ENCODE results near the gene SACM1L. TPM values are rescaled to one million over a fixed set of nuclear protein-coding genes. Genes with fewer than 3 reads are reported as not detected.
"Not testable (repeated sequence)": the region's sequence is repeated elsewhere in the genome, so short reads cannot be mapped to it uniquely, and the experiment has no call there.

The SACM1L gene
- total RNA-seq, 1 donor from 2014 or later, result 34.5 TPM

GRCh38 chr3:45749880-45750279 lies 60.7 kb downstream of the SACM1L start:
- H3K4me3 Mint-ChIP-seq (ENCODE audit: unreplicated experiment), result no peak overlapping the region
- no peaks in the 10 kb centered on the region for H3K9me3 Mint-ChIP-seq (ENCODE audit: low read depth)
- TF ChIP-seq, protein P1, sequence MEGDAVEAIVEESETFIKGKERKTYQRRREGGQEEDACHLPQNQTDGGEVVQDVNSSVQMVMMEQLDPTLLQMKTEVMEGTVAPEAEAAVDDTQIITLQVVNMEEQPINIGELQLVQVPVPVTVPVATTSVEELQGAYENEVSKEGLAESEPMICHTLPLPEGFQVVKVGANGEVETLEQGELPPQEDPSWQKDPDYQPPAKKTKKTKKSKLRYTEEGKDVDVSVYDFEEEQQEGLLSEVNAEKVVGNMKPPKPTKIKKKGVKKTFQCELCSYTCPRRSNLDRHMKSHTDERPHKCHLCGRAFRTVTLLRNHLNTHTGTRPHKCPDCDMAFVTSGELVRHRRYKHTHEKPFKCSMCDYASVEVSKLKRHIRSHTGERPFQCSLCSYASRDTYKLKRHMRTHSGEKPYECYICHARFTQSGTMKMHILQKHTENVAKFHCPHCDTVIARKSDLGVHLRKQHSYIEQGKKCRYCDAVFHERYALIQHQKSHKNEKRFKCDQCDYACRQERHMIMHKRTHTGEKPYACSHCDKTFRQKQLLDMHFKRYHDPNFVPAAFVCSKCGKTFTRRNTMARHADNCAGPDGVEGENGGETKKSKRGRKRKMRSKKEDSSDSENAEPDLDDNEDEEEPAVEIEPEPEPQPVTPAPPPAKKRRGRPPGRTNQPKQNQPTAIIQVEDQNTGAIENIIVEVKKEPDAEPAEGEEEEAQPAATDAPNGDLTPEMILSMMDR (IDR thresholded peaks at IDR 0.05), result no peak
- peaks cover 18% of the 10 kb centered on the region for H3K36me3 Mint-ChIP-seq (ENCODE audit: low read depth)
- DNase-seq (ENCODE audit: low spot score), result no peak
- H3K27me3 Mint-ChIP-seq (ENCODE audit: low read depth), result no peaks in the 10 kb centered on the region
- no peak overlapping the region for H3K27ac Mint-ChIP-seq (ENCODE audit: unreplicated experiment)
- H3K4me1 Mint-ChIP-seq (ENCODE audit: low read depth), result no peaks in the 10 kb centered on the region

GRCh38 chr3:45751537-45752242 lies 62.5 kb downstream of the SACM1L start:
- TF ChIP-seq, protein P1 (IDR thresholded peaks at IDR 0.05), result no peak
- Mint-ChIP-seq H3K36me3 (ENCODE audit: low read depth) (peaks cover 13% of the 10 kb centered on the region), H3K27me3 (ENCODE audit: low read depth) (no peaks in the 10 kb centered on the region), H3K4me3 (ENCODE audit: unreplicated experiment) (no peak overlapping the region), H3K27ac (ENCODE audit: unreplicated experiment) (no peak overlapping the region), H3K4me1 (ENCODE audit: low read depth) (no peaks in the 10 kb centered on the region), H3K9me3 (ENCODE audit: low read depth) (no peaks in the 10 kb centered on the region)
- DNase-seq (ENCODE audit: low spot score), result no peak

GRCh38 chr3:45753095-45753494 lies 63.9 kb downstream of the SACM1L start:
- H3K27me3 Mint-ChIP-seq (ENCODE audit: low read depth), result no peaks in the 10 kb centered on the region
- no peak overlapping the region for H3K27ac Mint-ChIP-seq (ENCODE audit: unreplicated experiment)
- no peaks in the 10 kb centered on the region for H3K4me1 Mint-ChIP-seq (ENCODE audit: low read depth)
- TF ChIP-seq, protein P1 (IDR thresholded peaks at IDR 0.05), result no peak
- no peak for DNase-seq (ENCODE audit: low spot score)
- H3K36me3 Mint-ChIP-seq (ENCODE audit: low read depth), result peaks cover 11% of the 10 kb centered on the region
- no peak overlapping the region for H3K4me3 Mint-ChIP-seq (ENCODE audit: unreplicated experiment)
- H3K9me3 Mint-ChIP-seq (ENCODE audit: low read depth), result no peaks in the 10 kb centered on the region

- no peak for DNase-seq (ENCODE audit: low spot score)
- H3K36me3 Mint-ChIP-seq (ENCODE audit: low read depth), result peaks cover 10% of the 10 kb centered on the region
- no peaks in the 10 kb centered on the region for H3K27me3 Mint-ChIP-seq (ENCODE audit: low read depth)
- no peak overlapping the region for H3K27ac Mint-ChIP-seq (ENCODE audit: unreplicated experiment)
- no peak overlapping the region for H3K4me3 Mint-ChIP-seq (ENCODE audit: unreplicated experiment)
- H3K4me1 Mint-ChIP-seq (ENCODE audit: low read depth), result no peaks in the 10 kb centered on the region
- TF ChIP-seq, protein P1 (IDR thresholded peaks at IDR 0.05), result no peak
- H3K9me3 Mint-ChIP-seq (ENCODE audit: low read depth), result no peaks in the 10 kb centered on the region
Measured at GRCh38 chr3:45754461-45754860, 65.3 kb downstream of the SACM1L start.

GRCh38 chr3:45756055-45756454 lies 66.9 kb downstream of the SACM1L start:
- TF ChIP-seq, protein P1 (IDR thresholded peaks at IDR 0.05), result no peak
- DNase-seq (ENCODE audit: low spot score), result no peak
- Mint-ChIP-seq H3K4me3 (ENCODE audit: unreplicated experiment) (no peak overlapping the region), H3K27ac (ENCODE audit: unreplicated experiment) (no peak overlapping the region), H3K27me3 (ENCODE audit: low read depth) (no peaks in the 10 kb centered on the region), H3K9me3 (ENCODE audit: low read depth) (no peaks in the 10 kb centered on the region), H3K36me3 (ENCODE audit: low read depth) (peaks cover 10% of the 10 kb centered on the region), H3K4me1 (ENCODE audit: low read depth) (no peaks in the 10 kb centered on the region)

DNA sequence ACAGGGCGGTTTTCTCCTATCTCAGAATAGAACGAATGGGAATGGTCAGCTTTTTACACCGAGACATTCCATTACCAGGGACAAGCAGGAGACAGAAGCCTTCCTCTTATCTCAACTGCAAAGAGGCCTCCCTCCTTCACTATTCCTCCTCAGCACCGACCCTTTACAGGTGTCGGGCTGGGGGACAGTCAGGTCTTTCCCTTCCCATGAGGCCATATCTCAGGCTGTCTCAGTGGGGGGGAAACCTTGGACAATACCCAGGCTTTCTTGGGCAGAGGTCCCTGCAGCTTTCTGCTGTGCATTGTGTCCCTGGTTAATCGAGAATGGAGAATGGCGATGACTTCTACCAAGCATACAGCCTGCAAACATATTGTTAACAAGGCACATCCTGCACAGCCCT lies 67.9 kb downstream of the SACM1L start:
- not testable (repeated sequence) for H3K27me3 Mint-ChIP-seq (ENCODE audit: low read depth); H3K4me1 Mint-ChIP-seq (ENCODE audit: low read depth); H3K4me3 Mint-ChIP-seq (ENCODE audit: unreplicated experiment); H3K9me3 Mint-ChIP-seq (ENCODE audit: low read depth); H3K36me3 Mint-ChIP-seq (ENCODE audit: low read depth); DNase-seq (ENCODE audit: low spot score); H3K27ac Mint-ChIP-seq (ENCODE audit: unreplicated experiment)

Data from chondrocyte (in vitro differentiated cells).